ENCODE measurements around the gene ZNF808.
A peak's percentile ranks its signal among the peaks of the same experiment; 100 is the strongest.
"Not testable (repeated sequence)": the region's sequence is repeated elsewhere in the genome, so short reads cannot be mapped to it uniquely, and the experiment has no call there.

The ZNF808 gene

DNA sequence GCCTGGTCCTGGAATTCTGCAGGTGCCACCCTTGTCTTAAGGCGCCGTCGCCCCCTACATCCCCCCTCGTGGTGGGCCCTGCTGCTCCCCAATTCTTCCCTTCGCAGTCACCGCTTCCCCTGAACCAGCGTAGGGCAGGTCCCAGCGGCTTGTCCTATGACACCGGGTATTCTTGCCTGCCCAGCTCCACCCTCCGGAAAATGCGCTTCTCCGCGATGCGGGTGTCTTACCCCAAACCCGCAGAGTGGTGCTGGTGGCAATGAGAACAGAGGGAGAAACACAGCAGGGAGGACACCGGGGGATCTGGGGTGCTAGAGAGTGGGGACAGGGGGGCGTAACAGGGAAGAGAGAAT lies 9.0 kb downstream of the ZNF808 start:
- DNase-seq = peak; percentile 51 to 55

DNA sequence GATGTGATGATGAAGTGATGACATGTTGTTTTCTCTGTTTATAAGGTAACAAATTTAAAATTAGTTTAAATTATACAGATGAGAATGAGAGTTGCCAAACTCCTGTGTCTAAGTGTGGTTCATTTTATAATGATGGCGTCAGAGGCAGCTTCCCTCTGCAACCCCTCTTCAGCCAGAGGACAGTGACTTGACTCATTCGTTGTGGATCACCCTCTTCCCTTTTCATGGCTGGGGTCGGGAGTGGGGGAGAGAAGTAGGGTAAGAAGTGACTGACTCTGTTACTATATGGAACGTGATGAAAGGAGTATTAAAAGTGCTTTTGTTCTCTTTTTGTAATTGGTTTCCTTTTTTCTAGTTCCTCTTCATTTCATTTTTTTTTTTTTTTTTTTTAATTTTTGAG lies 11.3 kb downstream of the ZNF808 start:
- DNase-seq = peak in 1 of 2 donors; percentile 2

DNA sequence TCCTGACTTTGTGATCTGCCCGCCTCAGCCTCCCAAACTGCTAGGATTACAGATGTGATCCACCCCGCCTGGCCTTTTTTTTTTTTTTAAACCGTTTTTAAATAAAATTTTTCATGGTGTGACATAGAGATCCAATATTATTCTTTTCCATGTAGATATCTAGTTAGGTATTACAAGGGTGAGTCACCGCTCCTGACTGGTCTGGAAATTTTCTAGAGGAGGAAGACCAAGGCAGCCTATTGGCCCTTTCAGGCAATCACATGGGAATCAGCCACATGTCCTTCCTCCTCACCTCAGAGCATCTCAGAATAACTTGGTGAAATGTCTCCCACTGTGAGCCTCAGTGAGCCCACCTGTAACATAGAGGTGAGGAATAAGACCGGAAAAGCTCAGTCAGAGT lies 13.7 kb downstream of the ZNF808 start:
- not testable (repeated sequence) for DNase-seq

DNA sequence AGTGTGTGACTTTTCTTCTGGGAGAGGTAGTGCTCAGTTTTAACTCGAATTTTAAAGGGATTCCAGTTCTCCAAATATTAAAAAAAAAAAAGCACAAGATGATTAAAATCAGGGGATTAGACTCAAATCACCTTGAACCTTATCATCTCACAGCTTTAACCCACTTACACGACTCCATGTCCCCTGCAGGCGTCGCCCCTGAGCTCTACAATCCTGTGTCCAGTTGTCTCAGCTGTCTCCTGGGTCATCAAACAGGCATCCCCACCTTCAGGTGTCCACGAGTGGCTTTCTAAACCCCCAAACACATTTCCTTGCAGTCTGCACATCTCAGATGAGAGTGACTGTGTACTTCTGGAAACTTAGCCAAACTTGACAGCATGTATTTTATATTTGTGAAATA lies 14.1 kb downstream of the ZNF808 start:
- no peak for DNase-seq

DNA sequence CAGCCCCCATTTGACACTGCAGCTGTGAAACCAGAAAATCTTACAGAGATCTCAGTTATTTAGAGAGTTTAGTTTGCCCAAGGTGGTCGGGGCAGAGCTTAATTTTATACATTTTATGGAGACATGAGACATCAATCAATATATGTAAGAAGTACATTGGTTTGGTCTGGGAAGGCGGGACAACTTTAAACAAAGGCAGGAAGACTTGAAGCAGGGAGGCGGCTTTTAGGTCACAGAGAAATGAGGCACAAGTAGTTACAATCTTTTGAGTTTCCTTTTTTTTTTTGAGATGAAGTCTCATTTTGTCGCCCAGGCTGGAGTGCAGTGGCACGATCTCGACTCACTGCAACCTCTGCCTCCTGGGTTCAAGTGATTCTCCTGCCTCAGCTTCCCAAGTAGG lies 15.1 kb downstream of the ZNF808 start:
- not testable (repeated sequence) for DNase-seq

DNA sequence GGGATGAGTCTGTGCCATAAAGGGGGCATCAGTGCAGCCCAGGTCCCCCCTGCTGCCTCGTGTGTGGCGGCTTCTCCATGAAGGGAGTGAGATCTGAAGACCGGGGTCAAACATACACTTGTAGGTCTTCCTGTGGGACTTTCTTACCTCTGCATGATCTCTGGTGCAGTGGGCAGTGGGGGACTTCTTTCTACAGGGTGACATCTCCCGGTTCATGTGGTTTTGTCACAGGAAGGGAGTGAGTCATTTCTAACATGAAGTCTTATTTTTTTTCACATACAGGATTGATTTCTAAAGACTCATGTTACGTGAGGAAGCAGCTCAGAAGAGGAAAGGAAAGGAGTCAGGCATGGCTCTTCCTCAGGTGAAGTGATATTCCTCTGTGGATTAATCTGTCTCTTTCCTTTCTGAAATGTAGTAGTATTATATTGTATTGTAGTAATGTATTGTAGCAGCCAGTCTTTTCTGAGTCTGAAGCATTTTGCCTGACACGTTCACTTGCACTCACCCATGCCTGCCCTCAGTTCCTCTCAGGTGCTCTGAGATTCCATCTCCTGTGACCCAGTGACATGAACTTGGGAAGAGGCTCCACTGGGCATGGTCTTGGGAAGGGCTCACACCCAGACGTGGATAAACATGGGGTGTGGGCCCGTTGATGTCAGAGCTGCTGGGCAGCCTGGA lies 15.7 kb downstream of the ZNF808 start:
- DNase-seq = peak; percentile 20 to 58

DNA sequence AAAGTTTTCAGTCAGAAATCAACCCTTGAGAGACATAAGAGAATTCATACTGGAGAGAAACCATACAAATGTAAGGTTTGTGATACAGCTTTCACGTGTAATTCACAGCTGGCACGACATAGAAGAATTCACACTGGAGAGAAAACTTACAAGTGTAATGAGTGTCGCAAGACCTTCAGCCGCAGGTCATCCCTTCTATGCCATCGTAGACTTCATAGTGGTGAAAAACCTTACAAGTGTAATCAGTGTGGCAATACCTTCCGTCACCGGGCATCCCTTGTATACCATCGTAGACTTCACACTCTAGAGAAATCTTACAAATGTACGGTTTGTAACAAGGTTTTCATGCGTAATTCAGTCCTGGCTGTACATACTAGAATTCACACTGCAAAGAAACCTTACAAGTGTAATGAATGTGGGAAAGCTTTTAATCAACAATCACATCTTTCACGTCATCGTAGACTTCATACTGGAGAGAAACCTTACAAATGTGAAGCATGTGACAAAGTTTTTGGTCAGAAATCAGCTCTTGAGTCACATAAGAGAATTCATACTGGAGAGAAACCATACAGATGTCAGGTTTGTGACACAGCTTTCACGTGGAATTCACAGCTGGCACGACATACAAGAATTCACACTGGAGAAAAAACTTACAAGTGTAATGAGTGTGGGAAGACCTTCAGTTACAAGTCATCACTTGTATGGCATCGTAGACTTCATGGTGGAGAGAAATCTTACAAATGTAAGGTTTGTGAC lies 26.9 kb downstream of the ZNF808 start:
- no peak for DNase-seq

DNA sequence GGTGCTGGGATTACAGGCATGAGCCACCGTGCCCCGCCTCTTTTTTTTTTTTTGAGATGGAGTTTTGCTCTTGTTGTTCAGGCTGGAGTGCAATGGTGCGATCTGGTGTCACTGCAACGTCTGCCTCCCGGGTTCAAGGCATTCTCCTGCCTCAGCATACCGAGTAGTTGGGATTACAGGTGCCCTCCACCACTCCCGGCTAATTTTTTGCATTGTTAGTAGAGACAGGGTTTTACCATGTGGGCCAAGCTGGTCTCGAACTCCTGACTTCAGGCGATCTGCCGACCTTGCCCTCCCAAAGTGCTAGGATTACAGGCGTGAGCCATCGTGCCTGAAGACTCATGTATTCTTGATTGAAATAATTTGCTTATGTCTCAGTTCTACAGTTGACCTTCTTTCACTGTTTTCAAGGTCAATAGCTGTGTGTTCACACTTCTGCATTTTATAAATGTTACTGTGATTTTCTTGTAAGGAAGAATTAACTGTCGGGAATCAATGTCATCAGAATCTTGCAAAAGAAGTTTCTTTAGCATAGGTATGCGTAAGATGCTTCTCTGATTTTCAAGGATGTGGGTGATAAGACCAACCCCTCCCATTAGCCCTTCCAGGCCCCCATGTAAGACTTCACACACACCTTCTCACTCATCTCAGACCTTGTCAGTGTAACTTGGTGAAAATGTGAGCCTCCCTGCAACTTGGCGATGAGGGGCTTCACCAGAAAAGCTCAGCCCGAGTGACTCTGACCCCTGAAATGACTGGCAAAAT lies 29.9 kb downstream of the ZNF808 start:
- no peak for DNase-seq

DNA sequence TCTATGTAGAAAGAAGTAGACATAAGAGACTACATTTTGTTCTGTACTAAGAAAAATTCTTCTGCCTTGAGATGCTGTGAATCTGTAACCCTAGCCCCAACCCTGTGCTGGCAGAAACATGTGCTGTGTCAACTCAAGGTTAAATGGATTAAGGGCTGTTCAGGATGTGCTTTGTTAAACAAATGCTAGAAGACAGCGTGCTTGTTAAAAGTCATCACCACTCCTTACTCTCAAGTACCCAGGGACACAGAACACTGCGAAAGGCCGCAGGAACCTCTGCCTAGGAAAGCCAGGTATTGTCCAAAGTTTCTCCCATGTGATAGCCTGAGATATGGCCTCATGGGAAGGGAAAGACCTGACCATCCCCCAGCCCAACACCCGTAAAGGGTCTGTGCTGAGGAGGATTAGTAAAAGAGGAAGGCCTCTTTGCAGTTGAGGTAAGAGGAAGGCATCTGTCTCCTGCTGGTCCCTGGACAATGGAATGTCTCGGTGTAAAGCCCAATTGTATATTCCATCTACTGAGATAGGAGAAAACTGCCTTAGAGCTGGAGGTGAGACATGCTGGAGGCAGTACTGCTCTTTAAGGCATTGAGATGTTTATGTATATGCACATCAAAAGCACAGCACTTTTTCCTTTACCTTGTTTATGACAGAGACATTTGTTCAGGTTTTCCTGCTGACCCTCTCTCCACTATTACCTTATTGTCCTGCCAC lies 31.4 kb downstream of the ZNF808 start:
- not testable (repeated sequence) for DNase-seq

DNA sequence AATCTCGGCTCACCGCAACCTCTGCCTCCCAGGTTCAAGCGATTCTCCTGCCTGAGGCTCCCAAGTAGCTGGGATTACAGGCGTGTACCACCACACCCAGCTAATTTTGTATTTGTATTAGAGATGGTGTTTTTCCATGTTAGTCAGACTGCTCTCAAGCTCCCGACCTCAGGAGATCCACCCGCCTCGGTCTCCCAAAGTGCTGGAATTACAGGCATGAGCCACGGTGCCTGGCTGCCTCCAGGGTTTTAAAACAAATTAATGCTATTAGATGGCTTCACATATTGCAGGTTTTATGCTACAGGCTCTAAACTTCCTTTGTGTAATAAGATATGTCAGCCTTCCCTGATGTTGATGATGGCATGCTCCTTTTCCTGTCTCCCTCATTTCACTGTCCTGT lies 34.1 kb downstream of the ZNF808 start:
- DNase-seq = not testable (repeated sequence)

DNA sequence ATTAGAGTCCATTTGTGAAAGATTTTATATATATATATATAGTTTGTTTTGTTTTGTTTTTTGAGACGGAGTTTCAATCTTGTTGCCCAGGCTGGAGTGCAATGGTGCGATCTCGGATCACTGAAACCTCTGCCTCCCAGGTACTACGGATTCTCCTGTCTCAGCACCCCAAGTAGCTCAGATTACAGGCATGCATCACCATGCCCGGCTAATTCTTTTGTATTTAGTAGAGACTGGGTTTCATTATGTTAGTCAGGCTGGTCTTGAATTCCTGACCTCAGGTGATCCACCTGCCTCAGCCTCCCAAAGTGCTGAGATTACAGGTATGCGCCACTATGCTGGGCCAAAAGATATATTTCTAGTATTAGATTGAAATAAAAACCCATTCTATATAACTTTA lies 38.7 kb downstream of the ZNF808 start:
- DNase-seq = no peak

DNA sequence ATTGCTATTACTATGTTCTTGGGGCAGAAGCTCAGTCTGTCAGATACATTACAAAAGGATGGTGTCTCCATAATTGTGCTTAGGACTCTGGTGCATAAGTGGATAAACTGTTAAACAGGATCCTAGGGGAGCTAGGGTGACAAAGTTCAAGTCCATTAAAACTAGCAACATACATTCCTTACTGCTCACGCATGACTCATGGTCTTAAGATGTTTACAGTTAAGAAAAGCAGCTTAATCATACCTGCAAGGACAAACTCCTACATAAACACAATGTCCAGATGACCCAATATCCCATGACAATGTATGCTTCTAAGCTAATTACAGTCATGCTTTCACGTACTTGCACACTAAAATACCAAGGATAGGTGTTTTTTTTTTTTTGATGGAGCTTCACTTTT lies 39.1 kb downstream of the ZNF808 start:
- no peak for DNase-seq

DNA sequence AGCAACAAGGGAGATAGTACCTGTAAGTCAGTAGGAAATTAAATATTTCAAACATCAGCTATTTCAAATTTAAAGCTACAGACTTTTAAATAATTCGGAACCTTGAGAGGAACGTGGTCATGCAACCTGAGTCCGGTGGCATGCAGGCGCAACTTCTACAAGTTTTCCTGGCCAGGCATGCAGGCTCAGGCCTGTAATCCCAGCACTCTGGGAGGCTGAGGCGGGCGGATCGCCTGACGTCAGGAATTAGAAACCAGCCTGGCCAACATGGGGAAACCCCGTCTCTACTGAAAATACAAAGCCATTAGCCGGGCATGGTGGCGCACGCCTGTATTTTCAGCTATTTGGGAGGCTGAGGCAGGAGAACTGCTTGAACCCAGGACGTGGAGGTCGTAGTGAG lies 40.5 kb downstream of the ZNF808 start:
- DNase-seq = no peak

DNA sequence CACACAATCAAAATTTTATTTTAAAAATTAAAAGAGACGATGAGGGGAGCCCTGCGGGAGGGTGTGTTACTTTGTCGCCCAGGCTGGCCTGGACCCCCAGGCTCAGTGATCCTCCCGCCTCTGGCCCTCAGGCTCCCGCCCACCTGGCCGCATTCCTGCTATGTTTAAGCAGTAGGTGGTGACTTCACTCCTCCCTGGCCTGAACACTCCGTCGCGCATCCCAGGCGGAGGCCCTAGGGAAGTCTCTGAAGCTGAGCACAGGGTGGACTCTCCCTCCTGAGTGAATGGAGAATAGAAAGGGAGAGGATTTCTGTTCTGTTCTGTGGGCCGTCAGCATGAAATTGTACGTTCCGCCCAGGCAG lies 42.2 kb downstream of the ZNF808 start:
- not testable (repeated sequence) for DNase-seq

DNA sequence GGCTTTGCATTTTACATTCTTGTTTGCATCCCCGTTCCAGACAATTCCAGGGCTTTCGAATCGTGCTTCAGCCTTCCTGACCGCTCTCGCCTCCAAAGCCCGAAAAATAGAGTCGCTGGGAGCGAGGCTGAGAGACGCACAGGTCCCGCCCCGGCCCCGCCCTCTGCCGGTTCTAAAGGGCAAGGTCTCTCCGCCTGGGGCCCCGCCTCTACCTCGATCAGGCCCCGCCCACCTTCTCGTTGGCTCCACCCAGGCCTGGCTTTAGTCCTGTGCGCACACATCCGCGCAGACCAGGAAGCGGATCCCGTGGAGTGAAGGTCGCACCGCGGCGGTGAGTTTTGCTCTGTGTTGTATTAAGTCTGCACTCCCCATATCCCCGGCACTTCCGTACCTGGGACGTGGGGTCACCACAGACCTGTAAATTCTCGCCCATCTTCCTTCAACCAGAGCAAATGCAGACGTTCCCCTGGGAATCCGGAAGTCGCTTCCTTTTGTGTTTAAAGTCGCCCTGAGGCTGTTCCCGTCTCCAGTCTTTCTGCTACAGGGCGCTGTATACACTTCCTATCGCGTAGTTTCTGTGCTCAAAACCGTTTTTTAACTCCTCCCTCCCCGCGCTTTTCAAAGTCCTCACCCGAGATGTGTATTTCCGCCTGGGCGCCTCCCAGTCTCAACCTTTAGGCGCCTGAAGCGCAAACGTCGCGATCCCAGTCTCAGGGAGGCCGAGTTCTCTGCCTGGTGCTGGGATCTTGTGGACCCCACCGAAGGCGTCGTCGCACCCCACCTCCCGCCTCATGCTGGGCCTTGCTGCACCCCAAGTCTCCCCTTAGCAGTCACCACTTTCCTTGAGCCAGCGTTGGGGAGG lies 42.8 kb downstream of the ZNF808 start, which contains the start of gene ZNF701:
Gene ZNF701, plus strand, starts transcription at position 288 of the 862 bp plus-strand sequence. CDS start 3,861 bp downstream, outside the sequence.
- peak; percentile 94 to 96 for DNase-seq

DNA sequence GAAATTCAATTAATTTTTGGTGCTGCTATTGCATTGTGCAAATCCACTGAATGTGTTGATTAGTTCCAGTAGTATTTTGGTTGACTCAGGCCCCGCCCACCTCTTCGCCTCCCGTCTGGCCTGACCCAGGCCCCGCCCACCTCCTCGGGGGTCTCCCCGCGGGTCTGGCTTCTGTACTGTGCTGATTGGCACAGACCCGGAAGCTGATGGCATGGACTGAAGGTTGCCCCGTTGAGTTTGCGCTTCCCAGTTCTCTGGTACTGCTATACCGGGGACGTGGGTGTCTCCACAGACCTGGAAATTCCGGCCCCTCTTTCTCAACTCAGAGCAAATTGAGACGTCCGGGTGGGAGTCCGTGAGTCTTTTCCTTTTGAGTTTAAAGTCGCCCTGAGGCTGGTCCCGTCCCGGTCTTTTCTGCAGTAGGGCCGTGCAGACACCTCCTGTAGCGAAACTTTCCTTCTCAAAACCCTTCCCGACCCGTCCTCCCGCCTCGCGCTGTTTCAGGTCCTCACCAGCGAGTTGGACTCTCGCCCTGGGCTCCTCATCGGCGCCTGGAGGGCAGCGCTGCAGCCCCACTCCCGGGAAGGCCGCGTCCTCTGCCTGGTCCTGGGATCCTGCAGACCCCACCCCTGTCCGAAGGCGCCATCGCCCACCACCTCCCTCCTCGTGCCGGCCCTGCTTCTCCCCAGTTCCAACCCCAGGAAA lies 57.4 kb downstream of the ZNF808 start:
- DNase-seq = no peak

DNA sequence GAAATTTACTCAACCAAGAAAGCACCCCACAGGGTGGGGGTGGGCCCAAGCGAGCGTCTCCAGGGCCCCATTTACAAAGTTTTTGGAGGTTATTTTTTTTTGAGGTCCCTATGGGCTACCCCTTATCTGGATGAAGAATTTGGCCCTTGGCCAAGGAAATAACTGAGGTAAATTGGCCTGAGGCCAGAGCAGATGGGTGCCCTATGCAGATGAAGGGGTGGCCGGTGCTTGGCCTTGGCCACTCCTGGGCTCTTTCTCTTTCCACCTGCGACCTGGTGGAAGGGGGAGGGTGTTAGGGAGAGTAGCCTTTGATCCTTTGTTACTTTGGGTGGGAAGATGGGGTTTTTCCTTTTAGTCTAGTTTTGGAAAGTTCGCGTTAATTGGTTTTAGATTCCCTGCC lies 58.1 kb downstream of the ZNF808 start:
- DNase-seq = no peak

DNA sequence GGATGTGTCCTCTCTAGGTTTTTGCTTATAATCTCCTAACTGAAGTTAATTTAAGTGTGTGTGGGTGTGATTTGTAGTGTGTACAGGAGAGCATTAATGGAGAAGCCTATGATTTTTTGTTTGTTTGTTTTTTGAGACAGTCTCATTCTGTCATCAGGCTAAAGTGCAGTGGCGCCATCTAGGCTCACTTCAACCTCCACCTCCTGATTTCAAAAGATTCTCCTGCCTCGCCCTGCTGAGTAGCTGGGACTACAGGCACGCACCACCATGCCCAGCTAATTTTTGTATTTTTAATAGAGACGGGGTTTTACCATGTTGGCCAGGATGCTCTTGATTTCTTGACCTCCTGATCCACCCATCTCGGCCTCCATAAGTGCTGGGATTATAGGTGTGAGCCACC lies 63.3 kb downstream of the ZNF808 start:
- peak in 1 of 2 donors; percentile 20 for DNase-seq

DNA sequence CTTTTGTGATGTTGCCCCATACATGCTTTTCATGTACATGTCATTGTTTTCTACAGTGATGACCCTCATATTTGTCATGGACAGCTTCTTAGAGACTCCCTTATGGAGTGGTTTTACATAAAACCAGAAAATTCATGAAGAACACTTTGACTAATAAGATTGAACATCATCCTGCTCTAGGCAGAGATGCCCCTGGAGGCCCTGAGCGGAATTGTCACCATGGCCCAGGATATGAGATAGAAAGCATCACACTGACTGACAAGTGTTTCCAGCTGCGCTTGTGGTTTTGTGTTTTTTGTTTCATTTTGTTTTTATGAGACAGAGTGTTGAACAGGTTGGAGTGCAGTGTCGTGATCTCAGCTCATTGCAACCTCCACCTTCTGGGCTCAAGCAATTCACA lies 64.8 kb downstream of the ZNF808 start:
- no peak for DNase-seq

DNA sequence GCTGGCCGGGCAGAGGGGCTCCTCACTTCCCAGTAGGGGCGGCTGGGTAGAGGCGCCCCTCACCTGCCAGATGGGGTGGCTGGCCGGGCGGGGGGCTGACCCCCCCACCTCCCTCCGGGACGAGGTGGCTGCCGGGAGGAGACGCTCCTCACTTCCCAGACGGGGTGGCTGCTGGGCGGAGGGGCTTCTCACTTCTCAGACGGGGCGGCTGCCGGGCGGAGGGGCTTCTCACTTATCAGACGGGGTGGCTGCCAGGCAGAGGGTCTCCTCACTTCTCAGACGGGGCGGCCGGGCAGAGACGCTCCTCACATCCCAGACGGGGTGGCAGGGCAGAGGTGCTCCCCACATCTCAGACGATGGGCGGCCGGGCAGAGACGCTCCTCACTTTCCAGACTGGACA lies 66.0 kb downstream of the ZNF808 start:
- not testable (repeated sequence) for DNase-seq

DNA sequence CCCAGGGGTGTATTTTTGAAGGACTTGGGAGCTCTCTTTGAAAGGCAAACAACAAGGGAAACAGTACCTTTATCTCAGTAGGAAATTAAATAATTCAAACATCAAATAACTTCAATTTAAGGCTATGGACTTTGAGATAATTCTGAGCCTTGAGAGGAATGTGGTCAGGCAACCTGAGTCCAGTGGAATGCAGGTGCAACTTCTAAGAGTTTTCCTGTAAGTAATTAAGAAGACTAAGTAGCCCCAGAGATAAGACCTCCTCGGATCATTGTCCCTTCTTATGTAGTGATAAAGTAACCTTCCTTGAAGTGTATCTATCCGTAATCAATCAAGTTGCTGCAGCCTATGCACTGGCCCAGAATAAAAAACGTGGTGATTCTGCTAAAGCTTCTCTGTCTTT lies 71.8 kb downstream of the ZNF808 start:
- no peak for DNase-seq

DNA sequence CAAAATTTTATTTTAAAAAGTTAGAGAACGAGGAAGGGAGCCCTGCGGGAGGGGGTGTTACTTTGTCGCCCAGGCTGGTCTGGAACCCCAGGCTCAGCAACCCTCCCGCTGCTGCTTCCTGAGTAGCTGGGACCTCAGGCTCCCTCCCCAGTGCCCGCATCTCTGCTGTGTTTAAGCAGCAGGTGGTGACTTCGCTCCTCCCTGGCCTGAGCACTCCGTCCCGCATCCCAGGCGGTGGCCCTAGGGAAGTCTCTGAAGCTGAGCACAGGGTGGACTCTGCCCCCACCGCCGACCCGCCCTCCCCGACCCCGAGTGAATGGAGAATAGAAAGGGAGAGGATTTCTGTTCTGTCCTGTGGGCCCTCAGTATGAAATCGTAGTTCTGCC lies 73.2 kb downstream of the ZNF808 start:
- no peak for DNase-seq

All from CD4-positive, alpha-beta T cell treated with Interferon alpha-2 for 1 hour (primary cell).